PC-9 (cell line): Measurements from ENCODE around the gene EGF. TPM values are rescaled to one million over a fixed set of nuclear protein-coding genes. Genes with fewer than 3 reads are reported as not detected.

Experiments
- BruUV-seq: library from RNA; stranded (reverse); fragments of 400-500 nt; replicated peaks from 2 replicates; lab custom pipeline; 2021; lab: Mats Ljungman, UMichigan
- CTCF ChIA-PET: fragments of 300-600 bp; sonication (Branson Sonifier 250); formaldehyde crosslinking; loops from one replicate; lab custom pipeline; 2022; ENCODE audit warnings: antibody characterized with exemption; lab: Charles Lee
- POLR2A ChIA-PET: fragments of 300-600 bp; sonication (Branson Sonifier 250); formaldehyde crosslinking; loops from one replicate; lab custom pipeline; 2022; ENCODE audit warnings: antibody characterized with exemption; ENCODE audit not compliant: unreplicated experiment; lab: Charles Lee
- DNase-seq, 2 experiments: peaks; one replicate each; pipeline versions ENCODE4 v3.0.0 to v3.0.0-alpha.2; 2015 to 2022; ENCODE audit warnings: mixed read lengths in 1 of 2
- H2AFZ ChIP-seq: fragments of 200-600 bp; sonication (generic); 2 replicates; pipeline ENCODE4 v1.8.1; 2017; ENCODE audit warnings: antibody characterized with exemption
- H3F3A ChIP-seq: fragments of 200-600 bp; sonication (generic); 2 replicates; pipeline ENCODE4 v1.8.1; 2017; ENCODE audit warnings: antibody characterized with exemption, mild to moderate bottlenecking, low read depth; ENCODE audit not compliant: insufficient read depth
- H3K27ac ChIP-seq: fragments of 200-600 bp; sonication (generic); 2 replicates; pipeline ENCODE4 v1.6.1; 2016; ENCODE audit warnings: mixed run types
- H3K27me3 ChIP-seq: fragments of 200-600 bp; sonication (generic); 2 replicates; pipeline ENCODE4 v1.6.1; 2016; ENCODE audit warnings: low read depth, mixed run types; ENCODE audit not compliant: insufficient read depth
- H3K36me3 ChIP-seq: fragments of 200-600 bp; sonication (generic); 2 replicates; pipeline ENCODE4 v1.6.1; 2016; ENCODE audit warnings: low read depth, mixed run types
- H3K4me1 ChIP-seq: fragments of 200-600 bp; sonication (generic); replicated peaks from 2 replicates; pipeline ENCODE4 v1.6.1; 2016; ENCODE audit warnings: mixed run types; ENCODE audit not compliant: insufficient read depth
- H3K4me2 ChIP-seq: fragments of 200-600 bp; sonication (generic); 2 replicates; pipeline ENCODE4 v1.6.1; 2017; ENCODE audit warnings: mixed run types
- H3K4me3 ChIP-seq: fragments of 200-600 bp; sonication (generic); 2 replicates; pipeline ENCODE4 v1.6.1; 2016; ENCODE audit warnings: mixed run types
- H3K79me2 ChIP-seq: fragments of 200-600 bp; sonication (generic); 2 replicates; pipeline ENCODE4 v1.6.1; 2017; ENCODE audit warnings: low read depth, mixed run types
- H3K9me2 ChIP-seq: fragments of 200-600 bp; sonication (generic); 2 replicates; pipeline ENCODE4 v1.8.1; 2017; ENCODE audit warnings: mild to moderate bottlenecking; ENCODE audit not compliant: insufficient read depth
- H3K9me3 ChIP-seq: fragments of 200-600 bp; sonication (generic); 2 replicates; pipeline ENCODE4 v1.8.1; 2016; ENCODE audit warnings: low read depth; ENCODE audit not compliant: insufficient read depth
- H4K20me1 ChIP-seq: fragments of 200-600 bp; sonication (generic); 2 replicates; pipeline ENCODE4 v1.8.1; 2017; ENCODE audit not compliant: insufficient read depth
- CTCF ChIP-seq: fragments of 200-600 bp; sonication (generic); conservative IDR thresholded peaks from 2 replicates; pipeline ENCODE4 v1.6.1; 2017; ENCODE audit warnings: mixed run types, antibody characterized with exemption, mild to moderate bottlenecking, moderate library complexity
- EZH2 ChIP-seq: fragments of 200-600 bp; sonication (generic); IDR thresholded peaks from 2 replicates; pipeline ENCODE4 v1.8.0; 2017; ENCODE audit warnings: antibody characterized with exemption, low read depth
- intact Hi-C: fragments of 100-400 bp; cut with micrococcal nuclease; formaldehyde crosslinking; loops from one replicate; pipeline ENCODE4 v1.10.0; 2022; ENCODE audit not compliant: unreplicated experiment
- total RNA-seq: library from RNA; stranded (reverse); gene quantifications from 2 replicates; pipeline ENCODE4 v1.2.3, GENCODE V29; 2021

The EGF gene
- total RNA-seq, 1 experiment from 2014 or later = 20.4 TPM

- intact Hi-C loops = loop anchor here (2.0 to 10.0 kb wide), 3 partner anchors 161 to 555 kb away; partner anchors contain the start of genes CASP6 and GAR1
- Histone ChIP-seq H3K4me3 (no peak overlapping the region), H2AFZ (no peak overlapping the region), H3K27me3 (no peaks in the 10 kb centered on the region), H3K4me1 (no peaks in the 10 kb centered on the region), H3K4me2 (no peak overlapping the region), H3F3A (no peaks in the 10 kb centered on the region), H3K9me2 (no peaks in the 10 kb centered on the region), H3K79me2 (no peaks in the 10 kb centered on the region), H3K27ac (no peak overlapping the region), H3K36me3 (no peaks in the 10 kb centered on the region), H4K20me1 (no peaks in the 10 kb centered on the region), H3K9me3 (no peaks in the 10 kb centered on the region)
- ChIA-PET POLR2A (no interaction called here), CTCF (interaction anchor here (0.6 kb wide), 1 partner anchor 281 kb away, joined by 18 read pairs; no protein-coding TSS in a partner anchor)
- peak in 1 of 2 experiments; percentile 49 for DNase-seq
- TF ChIP-seq CTCF = peak; percentile 75
- TF ChIP-seq EZH2 = no peak
- BruUV-seq = no TSS peak
Observed at GRCh38 chr4:109977854-109978501, 65.3 kb downstream of the EGF start.

GRCh38 chr4:109978704-109979454 is 66.2 kb downstream of the EGF start:
- Histone ChIP-seq H3K79me2 (no peaks in the 10 kb centered on the region), H4K20me1 (no peaks in the 10 kb centered on the region), H3K36me3 (no peaks in the 10 kb centered on the region), H3K4me1 (no peaks in the 10 kb centered on the region), H3K9me3 (no peaks in the 10 kb centered on the region), H3K4me3 (no peak overlapping the region), H3K9me2 (no peaks in the 10 kb centered on the region), H2AFZ (no peak overlapping the region), H3K27me3 (no peaks in the 10 kb centered on the region), H3F3A (no peaks in the 10 kb centered on the region), H3K4me2 (no peak overlapping the region), H3K27ac (no peak overlapping the region)
- ChIA-PET POLR2A (no interaction called here), CTCF (no interaction called here)
- no peak for TF ChIP-seq EZH2
- no peak for TF ChIP-seq CTCF
- DNase-seq = no peak
- BruUV-seq = no TSS peak
- intact Hi-C loops = loop anchor here (2.0 to 10.0 kb wide), 3 partner anchors 162 to 556 kb away; partner anchors contain the start of genes CASP6 and GAR1

- H4K20me1 ChIP-seq = no peaks in the 10 kb centered on the region
- DNase-seq = no peak
- BruUV-seq = no TSS peak
- no peak overlapping the region for H3K4me2 ChIP-seq
- no peaks in the 10 kb centered on the region for H3K4me1 ChIP-seq
- intact Hi-C loops = loop anchor here (2.0 to 10.0 kb wide), 3 partner anchors 163 to 557 kb away; partner anchors contain the start of genes CASP6 and GAR1
- H2AFZ ChIP-seq = no peak overlapping the region
- no peak for TF ChIP-seq CTCF
- no peak for TF ChIP-seq EZH2
- POLR2A ChIA-PET = no interaction called here
- no peaks in the 10 kb centered on the region for H3K9me2 ChIP-seq
- CTCF ChIA-PET = interaction anchor here (0.8 kb wide), 1 partner anchor 553 kb away, joined by 3 read pairs; no protein-coding TSS in a partner anchor
- no peaks in the 10 kb centered on the region for H3K27me3 ChIP-seq
- no peak overlapping the region for H3K27ac ChIP-seq
- H3F3A ChIP-seq = no peaks in the 10 kb centered on the region
- no peaks in the 10 kb centered on the region for H3K36me3 ChIP-seq
- H3K79me2 ChIP-seq = no peaks in the 10 kb centered on the region
- no peaks in the 10 kb centered on the region for H3K9me3 ChIP-seq
- no peak overlapping the region for H3K4me3 ChIP-seq
Observed at GRCh38 chr4:109979920-109980717, 67.4 kb downstream of the EGF start.
